LNCaP clone FGC (cell line): ENCODE measurements around the gene CCDC197.

Source experiments
- DNase-seq: peaks from one replicate; pipeline ENCODE4 v3.0.0-alpha.2; 2011; ENCODE audit warnings: low read depth
- H3K4me3 ChIP-seq: 2 replicates; pipeline ENCODE4 v1.5.1; 2011; ENCODE audit warnings: mild to moderate bottlenecking, low read depth, low read length, control low read depth
- TF ChIP-seq, protein P1 (sequence below): IDR thresholded peaks from 2 replicates; pipeline ENCODE4 v1.5.1; 2012; ENCODE audit warnings: mild to moderate bottlenecking; ENCODE audit not compliant: control insufficient read depth, insufficient read depth; ENCODE audit errors: extremely low read depth

Gene CCDC197

DNA sequence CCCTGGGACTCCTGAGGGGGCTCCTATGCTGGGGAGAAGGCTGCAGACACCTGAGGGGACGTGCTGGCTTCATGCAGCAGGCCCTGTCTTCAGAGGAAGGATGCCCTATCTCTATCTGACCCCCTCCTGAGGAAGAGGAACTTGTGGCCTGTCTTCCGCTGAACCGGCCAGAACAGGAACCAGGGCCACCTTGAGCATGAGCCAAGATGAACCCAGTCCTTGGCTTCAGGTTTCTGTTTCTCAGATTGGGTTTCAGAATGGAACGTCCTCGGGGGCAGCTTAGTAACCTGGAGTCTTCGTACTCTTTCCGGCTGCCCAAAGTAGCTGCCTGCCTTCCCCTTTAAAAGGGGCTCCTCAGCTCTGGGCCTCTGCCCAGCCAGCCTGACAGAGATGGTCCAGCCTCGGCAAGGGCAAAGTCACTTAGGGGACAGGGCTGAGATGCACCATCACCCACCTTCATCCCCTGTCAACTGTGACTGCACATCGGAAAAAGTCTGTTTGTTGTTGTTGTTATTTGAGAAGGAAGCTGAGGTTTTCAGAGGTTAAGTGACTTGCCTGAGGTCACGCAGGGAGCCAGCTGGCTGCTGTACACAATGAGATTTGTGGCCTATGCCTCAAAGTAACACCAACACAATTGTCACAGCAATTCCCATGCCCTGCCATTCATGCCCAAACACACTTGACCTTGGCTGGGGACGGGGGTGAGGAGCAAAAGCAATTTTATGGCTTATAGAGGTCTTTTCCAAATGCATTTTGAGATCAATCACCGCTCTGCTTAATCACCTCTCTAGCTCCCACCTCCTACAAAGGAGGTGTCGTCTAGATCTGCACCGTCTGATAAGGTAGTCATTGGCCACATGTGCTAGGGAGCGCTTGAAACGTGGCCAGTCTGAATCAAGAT is 34.1 kb upstream of the CCDC197 start:
- TF ChIP-seq, protein P1, sequence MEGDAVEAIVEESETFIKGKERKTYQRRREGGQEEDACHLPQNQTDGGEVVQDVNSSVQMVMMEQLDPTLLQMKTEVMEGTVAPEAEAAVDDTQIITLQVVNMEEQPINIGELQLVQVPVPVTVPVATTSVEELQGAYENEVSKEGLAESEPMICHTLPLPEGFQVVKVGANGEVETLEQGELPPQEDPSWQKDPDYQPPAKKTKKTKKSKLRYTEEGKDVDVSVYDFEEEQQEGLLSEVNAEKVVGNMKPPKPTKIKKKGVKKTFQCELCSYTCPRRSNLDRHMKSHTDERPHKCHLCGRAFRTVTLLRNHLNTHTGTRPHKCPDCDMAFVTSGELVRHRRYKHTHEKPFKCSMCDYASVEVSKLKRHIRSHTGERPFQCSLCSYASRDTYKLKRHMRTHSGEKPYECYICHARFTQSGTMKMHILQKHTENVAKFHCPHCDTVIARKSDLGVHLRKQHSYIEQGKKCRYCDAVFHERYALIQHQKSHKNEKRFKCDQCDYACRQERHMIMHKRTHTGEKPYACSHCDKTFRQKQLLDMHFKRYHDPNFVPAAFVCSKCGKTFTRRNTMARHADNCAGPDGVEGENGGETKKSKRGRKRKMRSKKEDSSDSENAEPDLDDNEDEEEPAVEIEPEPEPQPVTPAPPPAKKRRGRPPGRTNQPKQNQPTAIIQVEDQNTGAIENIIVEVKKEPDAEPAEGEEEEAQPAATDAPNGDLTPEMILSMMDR = no peak
- no peak for DNase-seq
- no peak overlapping the region for H3K4me3 ChIP-seq

DNA sequence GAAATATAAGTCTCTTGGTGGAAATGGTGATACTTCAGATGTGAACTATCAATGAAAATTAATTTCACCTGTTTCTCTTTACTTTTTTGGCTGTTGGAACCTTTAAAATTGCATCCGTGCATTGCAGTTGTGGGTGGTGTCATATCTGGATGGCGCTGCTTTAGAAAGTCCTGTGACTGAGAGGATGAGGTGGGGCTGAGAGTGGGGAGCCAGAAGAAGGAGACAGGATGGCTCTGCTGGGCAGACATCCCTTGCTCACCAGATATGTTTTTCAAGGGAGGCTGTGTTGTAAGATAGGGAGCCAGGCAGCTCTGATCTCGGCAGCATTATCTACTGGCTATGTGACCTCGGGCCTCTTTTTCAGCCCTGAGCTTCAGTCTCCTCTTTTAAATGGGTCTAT is 33.4 kb upstream of the CCDC197 start:
- no peak for DNase-seq
- H3K4me3 ChIP-seq = no peak overlapping the region
- TF ChIP-seq, protein P1 = no peak

DNA sequence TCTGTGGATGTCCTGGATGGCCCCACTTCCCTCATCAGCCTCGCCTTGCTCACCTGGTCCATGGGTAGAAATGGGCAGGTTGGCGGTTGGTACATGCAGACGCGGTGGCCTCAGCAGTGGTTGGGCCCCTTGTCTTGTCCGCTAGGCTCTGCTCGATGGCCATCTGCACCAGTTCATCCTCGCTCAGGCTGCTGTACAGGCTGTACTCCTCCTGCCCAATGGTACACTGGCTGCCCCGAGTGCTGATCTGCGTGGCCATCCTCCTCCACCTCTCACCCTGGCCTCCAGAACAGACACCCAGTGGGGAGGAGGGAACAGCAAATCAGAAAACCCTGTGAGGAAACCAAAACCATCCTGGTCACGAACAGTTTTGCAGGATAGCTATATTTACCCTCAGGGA is 32.8 kb upstream of the CCDC197 start:
- H3K4me3 ChIP-seq = no peak overlapping the region
- TF ChIP-seq, protein P1 = no peak
- no peak for DNase-seq

DNA sequence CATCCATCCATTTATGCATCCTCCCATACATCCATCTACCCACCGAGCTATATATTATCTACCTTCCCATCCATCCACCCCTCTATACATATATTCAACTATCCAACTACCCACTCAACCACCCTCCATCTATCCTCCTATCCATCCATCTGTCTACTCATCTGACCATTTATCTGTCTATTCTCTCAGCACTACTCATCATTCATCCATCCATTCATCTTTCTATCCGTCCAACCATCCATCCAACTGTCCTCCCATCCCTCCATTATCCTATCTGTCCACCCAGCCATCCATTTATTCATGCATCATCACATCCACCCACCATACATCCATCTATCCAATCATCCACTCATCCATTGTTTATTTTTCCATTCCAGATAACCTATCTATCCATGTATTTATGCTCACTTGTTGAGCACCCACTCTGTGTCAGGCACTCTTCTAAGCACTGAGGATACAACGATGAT is 32.2 kb upstream of the CCDC197 start:
- TF ChIP-seq, protein P1 = no peak
- no peak for DNase-seq
- H3K4me3 ChIP-seq = no peak overlapping the region

DNA sequence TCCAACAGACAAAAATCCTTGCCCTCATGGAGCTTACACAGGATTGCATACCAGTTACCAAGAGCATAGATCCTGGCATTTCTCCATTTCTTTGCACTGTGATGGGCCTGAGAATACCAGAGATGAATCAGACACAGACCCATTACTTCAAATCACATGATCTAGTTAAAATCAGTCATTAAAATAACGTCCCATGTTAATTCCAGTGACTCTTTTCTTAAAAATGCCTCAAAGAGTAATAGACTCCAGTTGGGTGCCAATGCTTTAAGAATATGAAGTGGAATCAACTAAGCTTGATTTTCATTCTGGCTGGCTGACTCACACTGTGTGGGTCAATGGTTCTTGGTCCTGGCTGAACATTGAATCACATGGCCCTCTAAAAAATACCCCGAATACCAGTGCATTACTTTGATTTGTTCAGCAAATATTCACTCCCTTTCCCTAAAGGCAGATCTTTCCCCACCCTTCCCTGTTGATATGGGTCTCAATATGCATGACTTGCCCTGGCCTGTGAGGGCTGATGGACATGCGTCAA is 31.7 kb upstream of the CCDC197 start:
- no peak overlapping the region for H3K4me3 ChIP-seq
- TF ChIP-seq, protein P1 = no peak
- no peak for DNase-seq

DNA sequence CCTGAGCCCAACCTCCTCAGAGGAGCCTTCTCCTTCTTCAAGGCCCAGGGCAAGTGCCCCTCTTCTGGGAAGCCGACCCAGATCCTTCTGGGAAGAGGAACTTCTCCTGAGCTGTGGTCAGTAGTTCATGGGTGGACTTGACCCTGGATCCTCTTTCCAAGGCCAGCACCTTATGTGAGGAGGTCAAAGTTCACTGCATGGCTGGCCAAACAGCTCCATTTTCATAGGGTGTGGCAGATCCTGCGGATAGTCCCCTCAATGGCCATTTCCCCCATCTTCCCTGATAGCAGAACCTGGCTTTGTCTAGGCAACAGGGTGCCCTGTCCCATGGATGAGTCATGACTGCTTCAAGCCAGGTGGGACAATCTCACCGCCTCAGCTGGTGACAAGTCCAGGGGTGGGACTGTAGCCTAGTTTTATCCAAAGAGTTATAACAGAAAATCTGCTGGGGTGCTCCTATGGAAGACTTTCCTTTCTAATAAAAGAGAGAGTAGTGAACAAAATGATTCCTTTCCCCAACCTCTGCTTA is 31.1 kb upstream of the CCDC197 start:
- H3K4me3 ChIP-seq = no peak overlapping the region
- TF ChIP-seq, protein P1 = no peak
- no peak for DNase-seq
